PC-3 (cell line): Measurements from ENCODE around the gene NANP.

ENCODE experiments used
- CTCF ChIP-seq: fragments of 300-600 bp; sonication (generic); conservative IDR thresholded peaks from 2 replicates; pipeline ENCODE4 v1.5.1; 2017; ENCODE audit warnings: antibody characterized with exemption, low read depth, mild to moderate bottlenecking, low read length
- EZH2 ChIP-seq: fragments of 300-600 bp; sonication (generic); IDR thresholded peaks from one replicate; pipeline ENCODE4 v1.6.1; 2017; ENCODE audit warnings: antibody characterized with exemption, mild to moderate bottlenecking, low read length; ENCODE audit not compliant: unreplicated experiment
- EZH2phosphoT487 ChIP-seq: fragments of 300-600 bp; sonication (generic); IDR thresholded peaks from 2 replicates; pipeline ENCODE4 v1.6.1; 2018; ENCODE audit warnings: mild to moderate bottlenecking, antibody characterized with exemption, low read length, borderline replicate concordance

GRCh38 chr20:25608774-25609173 is 15.0 kb downstream of the NANP start:
- TF ChIP-seq CTCF (no peak), EZH2 (no peak), EZH2phosphoT487 (no peak)
